ENCODE measurements around the gene MAP3K5. TPM values are rescaled to one million over a fixed set of nuclear protein-coding genes. Genes with fewer than 3 reads are reported as not detected.
"Not testable (repeated sequence)": the region's sequence is repeated elsewhere in the genome, so short reads cannot be mapped to it uniquely, and the experiment has no call there.

The MAP3K5 gene
- total RNA-seq, 4 donors from 2014 or later = 20.8 to 31.7 (median 23.4) TPM

DNA sequence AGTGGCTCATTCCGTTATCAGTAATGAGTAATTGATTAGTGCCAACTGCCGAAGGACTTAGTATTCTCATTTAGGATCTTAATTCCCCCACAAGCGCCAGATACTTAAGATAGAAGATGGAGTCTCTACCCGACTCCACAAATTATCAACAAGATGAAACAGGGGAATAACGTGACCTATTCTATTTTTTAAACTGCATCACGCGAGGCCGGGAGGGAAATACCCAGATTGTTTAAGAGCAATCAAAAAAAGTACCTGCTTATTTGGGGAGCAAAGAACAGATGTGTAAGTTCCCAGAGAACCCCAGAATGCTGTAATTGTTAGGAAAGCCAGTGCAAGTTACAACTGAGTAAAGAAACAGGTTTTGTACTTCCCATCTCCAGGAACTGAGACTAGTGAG lies 1.1 kb upstream of the MAP3K5 start:
- no peaks in the 10 kb centered on the region for H3K27me3 ChIP-seq
- peak overlapping the region; percentile 92 to 99 (median 94) for H3K27ac ChIP-seq
- no peaks in the 10 kb centered on the region for H3K9me3 ChIP-seq
- peaks cover 0 to 40% (median 5%) of the 10 kb centered on the region in 3 donors for H3K4me1 ChIP-seq
- 9 to 23% methylated on average over 6 to 8 of the region's 8 CpGs for WGBS, 2 donors (ENCODE audit: low coverage in 1 of 2)
- ATAC-seq = no peak
- TF ChIP-seq EP300 (IDR thresholded peaks at IDR 0.05) (no peak), POLR2AphosphoS5 (IDR thresholded peaks at IDR 0.05) (no peak), POLR2A (IDR thresholded peaks at IDR 0.05) (no peak)
- TF ChIP-seq, protein P1, sequence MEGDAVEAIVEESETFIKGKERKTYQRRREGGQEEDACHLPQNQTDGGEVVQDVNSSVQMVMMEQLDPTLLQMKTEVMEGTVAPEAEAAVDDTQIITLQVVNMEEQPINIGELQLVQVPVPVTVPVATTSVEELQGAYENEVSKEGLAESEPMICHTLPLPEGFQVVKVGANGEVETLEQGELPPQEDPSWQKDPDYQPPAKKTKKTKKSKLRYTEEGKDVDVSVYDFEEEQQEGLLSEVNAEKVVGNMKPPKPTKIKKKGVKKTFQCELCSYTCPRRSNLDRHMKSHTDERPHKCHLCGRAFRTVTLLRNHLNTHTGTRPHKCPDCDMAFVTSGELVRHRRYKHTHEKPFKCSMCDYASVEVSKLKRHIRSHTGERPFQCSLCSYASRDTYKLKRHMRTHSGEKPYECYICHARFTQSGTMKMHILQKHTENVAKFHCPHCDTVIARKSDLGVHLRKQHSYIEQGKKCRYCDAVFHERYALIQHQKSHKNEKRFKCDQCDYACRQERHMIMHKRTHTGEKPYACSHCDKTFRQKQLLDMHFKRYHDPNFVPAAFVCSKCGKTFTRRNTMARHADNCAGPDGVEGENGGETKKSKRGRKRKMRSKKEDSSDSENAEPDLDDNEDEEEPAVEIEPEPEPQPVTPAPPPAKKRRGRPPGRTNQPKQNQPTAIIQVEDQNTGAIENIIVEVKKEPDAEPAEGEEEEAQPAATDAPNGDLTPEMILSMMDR (IDR thresholded peaks at IDR 0.05) = no peak
- peak overlapping the region; percentile 70 to 92 for H3K4me3 ChIP-seq
- no peaks in the 10 kb centered on the region for H3K36me3 ChIP-seq

DNA sequence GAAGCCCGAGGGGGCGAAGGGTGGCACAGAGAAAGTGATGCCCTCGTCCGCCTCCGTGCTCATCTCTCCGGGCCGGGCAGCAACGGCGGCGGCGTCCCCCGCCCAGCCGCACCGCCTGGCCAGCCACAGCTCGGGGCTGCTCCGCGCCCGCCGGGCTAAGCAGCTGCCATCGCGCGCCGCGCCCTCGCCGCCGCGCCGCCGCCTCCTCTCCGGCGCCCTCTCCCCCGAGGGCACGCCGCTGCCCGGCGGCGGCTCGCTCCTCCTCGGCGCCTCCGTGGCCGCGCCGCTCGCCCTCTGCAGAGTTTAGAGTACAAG lies 225 bp downstream of the MAP3K5 start:
- Histone ChIP-seq H3K36me3 (no peaks in the 10 kb centered on the region), H3K27me3 (no peaks in the 10 kb centered on the region), H3K27ac (peak overlapping the region; percentile 92 to 99 (median 94)), H3K4me3 (peak overlapping the region; percentile 70 to 92), H3K9me3 (no peaks in the 10 kb centered on the region), H3K4me1 (peaks cover 0 to 54% (median 5%) of the 10 kb centered on the region in 3 donors)
- ATAC-seq = no peak
- TF ChIP-seq EP300 (IDR thresholded peaks at IDR 0.05) = no peak
- peak in 1 of 2 donors; percentile 70 for TF ChIP-seq POLR2A (IDR thresholded peaks at IDR 0.05)
- WGBS, 2 donors (ENCODE audit: low coverage in 1 of 2) = no CpG with 5 or more reads among the region's 46 CpGs

DNA sequence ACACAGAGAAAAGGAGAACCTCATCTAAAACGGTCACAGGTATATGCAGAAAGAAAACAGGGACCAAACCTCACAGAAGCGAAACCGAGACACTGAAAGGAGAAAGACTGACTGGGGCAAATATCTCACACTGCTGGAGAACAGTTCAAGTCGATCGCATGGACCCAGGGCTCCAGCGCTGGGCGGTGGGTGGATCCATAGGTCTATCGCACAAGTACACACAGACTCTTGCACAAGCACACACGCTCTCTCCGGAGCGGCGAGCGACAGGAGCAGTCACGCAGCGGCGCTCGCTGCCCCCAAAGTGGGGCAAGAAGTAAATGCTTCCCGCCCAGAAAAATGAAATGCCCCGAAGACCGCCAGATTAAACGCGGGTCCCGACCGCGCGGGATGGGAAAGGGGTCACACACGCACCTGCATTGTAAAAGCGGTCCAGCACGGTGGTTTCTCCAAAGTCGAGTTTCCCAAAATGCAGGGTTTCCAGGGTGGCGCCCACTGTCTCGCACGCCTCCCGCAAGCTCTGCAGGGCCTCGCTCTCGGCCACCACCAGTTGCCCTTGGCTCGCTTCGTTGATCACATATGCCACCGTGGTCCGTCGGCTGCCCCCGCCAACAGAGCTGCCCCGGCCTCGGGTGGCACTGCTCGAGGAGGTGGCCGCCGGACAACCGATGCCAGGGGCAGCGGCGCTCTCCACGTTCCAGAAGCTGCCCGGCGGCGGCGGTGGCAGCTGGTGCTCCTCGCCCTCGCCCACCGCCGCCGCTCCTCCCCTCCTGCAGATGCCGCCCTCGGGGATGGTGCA lies 782 bp downstream of the MAP3K5 start:
- Histone ChIP-seq H3K27me3 (no peaks in the 10 kb centered on the region), H3K4me3 (peak overlapping the region; percentile 70 to 92), H3K4me1 (peaks cover 0 to 59% (median 5%) of the 10 kb centered on the region in 3 donors), H3K27ac (peak overlapping the region; percentile 30 to 99 (median 94)), H3K9me3 (no peaks in the 10 kb centered on the region), H3K36me3 (no peaks in the 10 kb centered on the region)
- ATAC-seq = peak; percentile 46
- WGBS, 2 donors (ENCODE audit: low coverage in 1 of 2) = 2 to 10% methylated on average over 7 of the region's 62 CpGs
- no peak for TF ChIP-seq EP300 (IDR thresholded peaks at IDR 0.05)
- TF ChIP-seq POLR2A (IDR thresholded peaks at IDR 0.05) = peak; percentile 38 to 50
- TF ChIP-seq POLR2AphosphoS5 (IDR thresholded peaks at IDR 0.05) = peak; percentile 76

DNA sequence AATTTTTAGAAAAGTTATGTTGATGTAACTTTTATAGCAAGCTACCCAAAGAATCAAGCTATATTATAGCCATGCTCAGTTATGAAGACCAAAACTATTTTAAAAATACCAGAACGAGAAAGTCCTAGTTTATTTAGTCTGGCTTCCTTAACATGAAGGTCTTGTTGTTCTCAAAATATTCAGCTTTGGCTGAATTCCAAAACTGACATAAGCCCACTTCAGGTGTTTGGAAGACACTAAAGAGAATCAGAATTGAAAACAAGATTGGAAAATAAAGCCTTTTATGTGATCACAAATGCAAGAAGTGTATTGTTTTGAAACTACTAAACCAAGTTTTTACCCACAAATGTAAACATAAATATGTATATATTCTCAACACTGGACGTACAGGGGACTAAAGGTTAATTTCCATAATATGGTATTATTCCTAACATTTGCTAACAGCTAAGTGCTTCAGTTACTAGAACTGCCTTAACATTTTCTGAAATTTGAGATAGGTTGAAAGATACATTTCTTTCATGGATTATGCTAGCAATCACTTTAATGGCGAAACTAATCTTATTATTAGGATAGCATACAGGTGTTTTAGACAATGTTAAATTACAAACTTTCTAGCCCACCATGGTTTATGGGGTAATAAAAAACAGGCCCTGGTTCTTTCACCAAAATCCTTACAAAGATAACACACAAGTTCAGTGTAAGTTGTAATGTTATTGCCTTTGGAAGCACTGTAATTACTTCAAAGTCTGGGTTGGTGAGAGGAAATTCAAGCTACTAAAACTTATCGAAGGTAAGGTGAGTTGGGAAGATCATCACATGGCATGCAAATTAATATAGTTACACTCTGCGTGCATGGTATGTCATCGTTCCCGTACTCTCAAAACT lies 1.6 kb downstream of the MAP3K5 start:
- peak overlapping the region; percentile 70 to 92 for H3K4me3 ChIP-seq
- peak overlapping the region; percentile 30 to 99 (median 94) for H3K27ac ChIP-seq
- TF ChIP-seq EP300 (IDR thresholded peaks at IDR 0.05) = no peak
- TF ChIP-seq, protein P1 (IDR thresholded peaks at IDR 0.05) = no peak
- no peak for TF ChIP-seq POLR2A (IDR thresholded peaks at IDR 0.05)
- no peak for TF ChIP-seq POLR2AphosphoS5 (IDR thresholded peaks at IDR 0.05)
- ATAC-seq = no peak
- no peaks in the 10 kb centered on the region for H3K27me3 ChIP-seq
- H3K36me3 ChIP-seq = no peaks in the 10 kb centered on the region
- peaks cover 0 to 68% (median 6%) of the 10 kb centered on the region in 3 donors for H3K4me1 ChIP-seq
- WGBS, 2 donors (ENCODE audit: low coverage in 1 of 2) = 20 to 32% methylated on average over 4 to 7 of the region's 7 CpGs
- no peaks in the 10 kb centered on the region for H3K9me3 ChIP-seq

DNA sequence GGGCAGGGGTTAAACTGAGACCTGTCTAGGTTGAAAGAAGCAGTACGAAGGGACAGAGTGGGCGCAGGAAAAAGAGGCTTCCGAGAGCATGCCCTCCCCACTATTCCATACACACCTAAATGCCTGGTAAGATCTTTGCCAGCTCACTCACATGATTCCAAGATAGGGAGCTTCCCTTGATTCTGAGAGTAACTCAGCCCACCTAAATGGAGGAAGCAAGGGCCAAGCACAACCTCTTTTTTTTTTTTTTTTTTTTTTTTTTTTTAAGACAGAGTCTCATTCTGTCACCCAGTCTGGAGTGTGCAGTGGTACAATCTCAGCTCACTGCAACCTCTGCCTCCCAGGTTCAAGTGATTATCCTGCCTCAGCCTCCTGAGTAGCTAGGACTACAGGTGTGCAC lies 2.8 kb downstream of the MAP3K5 start:
- H3K27me3 ChIP-seq, ATAC-seq, H3K36me3 ChIP-seq, H3K9me3 ChIP-seq: not testable (repeated sequence)
- H3K27ac ChIP-seq = peak overlapping the region in 1 of 4 donors; percentile 95
- H3K4me3 ChIP-seq = peak overlapping the region in 1 of 2 donors; percentile 92
- 40 to 86% methylated on average over 1 to 3 of the region's 3 CpGs for WGBS, 2 donors (ENCODE audit: low coverage in 1 of 2)
- peaks cover 0 to 75% (median 12%) of the 10 kb centered on the region in 3 donors for H3K4me1 ChIP-seq

Measured in gastroesophageal sphincter (tissue), 4 donors.